GM12801 (cell line): ENCODE results near the gene KCNIP4.

Experiments
- TF ChIP-seq, protein P1 (sequence below): IDR thresholded peaks from one replicate; pipeline ENCODE4 v1.5.1; 2011; ENCODE audit warnings: control low read depth; ENCODE audit not compliant: insufficient read length; ENCODE audit errors: extremely low read depth

KCNIP4 gene

DNA sequence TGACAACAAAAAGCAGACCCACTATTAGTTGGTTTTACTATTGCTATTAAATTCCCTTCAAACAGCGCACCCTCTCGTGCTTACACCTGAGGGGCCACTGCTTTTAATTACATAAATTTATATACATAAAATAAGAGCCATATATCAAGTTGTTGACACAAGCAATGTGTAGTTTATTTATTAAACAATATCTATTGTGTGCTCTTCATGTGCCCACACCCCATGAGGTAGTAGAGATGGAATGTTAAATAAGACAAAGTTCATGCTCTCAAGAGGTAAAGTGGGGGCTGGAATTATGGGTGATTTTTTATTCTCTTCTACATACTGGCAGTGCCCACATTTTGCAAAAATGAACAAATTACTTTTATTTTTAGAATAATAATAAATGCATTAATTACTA is 47.3 kb downstream of the KCNIP4 start:
- TF ChIP-seq, protein P1, sequence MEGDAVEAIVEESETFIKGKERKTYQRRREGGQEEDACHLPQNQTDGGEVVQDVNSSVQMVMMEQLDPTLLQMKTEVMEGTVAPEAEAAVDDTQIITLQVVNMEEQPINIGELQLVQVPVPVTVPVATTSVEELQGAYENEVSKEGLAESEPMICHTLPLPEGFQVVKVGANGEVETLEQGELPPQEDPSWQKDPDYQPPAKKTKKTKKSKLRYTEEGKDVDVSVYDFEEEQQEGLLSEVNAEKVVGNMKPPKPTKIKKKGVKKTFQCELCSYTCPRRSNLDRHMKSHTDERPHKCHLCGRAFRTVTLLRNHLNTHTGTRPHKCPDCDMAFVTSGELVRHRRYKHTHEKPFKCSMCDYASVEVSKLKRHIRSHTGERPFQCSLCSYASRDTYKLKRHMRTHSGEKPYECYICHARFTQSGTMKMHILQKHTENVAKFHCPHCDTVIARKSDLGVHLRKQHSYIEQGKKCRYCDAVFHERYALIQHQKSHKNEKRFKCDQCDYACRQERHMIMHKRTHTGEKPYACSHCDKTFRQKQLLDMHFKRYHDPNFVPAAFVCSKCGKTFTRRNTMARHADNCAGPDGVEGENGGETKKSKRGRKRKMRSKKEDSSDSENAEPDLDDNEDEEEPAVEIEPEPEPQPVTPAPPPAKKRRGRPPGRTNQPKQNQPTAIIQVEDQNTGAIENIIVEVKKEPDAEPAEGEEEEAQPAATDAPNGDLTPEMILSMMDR: no peak

- TF ChIP-seq, protein P1: no peak
These were observed 48.4 kb downstream of the KCNIP4 start for GRCh38 chr4:21900211-21900610.

- TF ChIP-seq, protein P1: no peak
These were observed 50.5 kb downstream of the KCNIP4 start for GRCh38 chr4:21898101-21898500.

GRCh38 chr4:21896767-21897166 is 51.8 kb downstream of the KCNIP4 start:
- TF ChIP-seq, protein P1: no peak

GRCh38 chr4:21893136-21893535 is 55.4 kb downstream of the KCNIP4 start:
- TF ChIP-seq, protein P1: no peak

DNA sequence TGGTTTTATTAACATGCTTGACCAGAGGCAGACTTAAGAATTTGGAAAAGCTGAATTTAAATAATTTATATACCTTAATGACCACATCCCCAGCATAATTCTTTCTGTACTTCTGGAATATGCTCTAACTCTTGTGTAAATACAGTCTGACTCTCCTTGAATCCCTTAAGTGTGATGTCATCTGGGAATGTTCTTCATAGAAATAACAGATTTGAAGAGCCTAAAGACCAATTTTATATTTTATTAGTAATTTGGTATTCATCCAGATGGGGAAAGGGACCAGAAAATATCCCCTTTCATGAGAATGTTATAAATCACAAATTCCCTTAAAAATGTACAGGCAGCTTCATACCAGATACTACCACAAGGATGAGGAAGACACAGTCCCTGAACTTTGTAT is 58.3 kb downstream of the KCNIP4 start:
- TF ChIP-seq, protein P1: no peak

DNA sequence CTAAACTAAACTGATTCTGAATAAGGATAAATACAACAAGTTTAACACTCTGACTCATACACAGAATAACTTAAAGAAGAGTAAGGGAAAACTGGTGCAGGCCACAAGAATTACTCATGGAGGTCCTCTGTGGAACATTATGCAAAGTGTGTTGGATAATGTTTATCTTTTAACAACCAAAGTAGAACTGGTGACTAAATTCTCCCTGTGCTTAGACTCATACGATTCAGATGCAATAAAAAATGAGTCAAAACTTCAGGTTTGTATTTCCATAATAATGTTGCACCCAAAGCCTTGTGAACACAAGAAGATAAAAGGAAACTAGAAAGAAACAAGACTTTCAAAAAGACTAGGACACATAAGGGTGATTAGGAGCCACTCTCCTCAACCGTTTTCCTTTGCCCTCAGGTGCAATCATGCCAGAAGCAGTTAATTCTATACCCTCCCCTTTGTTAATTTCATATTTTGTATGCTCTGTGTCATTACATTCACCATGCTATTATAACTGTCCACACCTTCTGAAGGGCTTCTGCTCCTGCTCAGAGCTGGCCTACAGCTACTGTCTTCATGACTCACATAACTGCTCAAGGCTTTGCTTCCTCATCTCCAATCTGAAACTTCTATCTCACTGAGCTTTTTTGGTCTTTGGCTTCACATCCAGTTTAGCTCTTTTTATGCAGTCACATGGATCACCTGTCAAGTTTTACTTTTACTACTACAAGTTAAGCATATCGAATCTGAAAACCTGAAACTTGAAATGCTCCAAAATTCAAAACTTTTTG is 60.2 kb downstream of the KCNIP4 start:
- TF ChIP-seq, protein P1: no peak
